CD4-positive, alpha-beta T cell treated with Interferon alpha-2 for 1 hour (primary cell): ENCODE data around the gene SLC19A2.

Source experiments
- DNase-seq, 2 donors: peaks; one replicate each; pipeline ENCODE4 v3.0.0-alpha.2; 2020 to 2022

The SLC19A2 gene

DNA sequence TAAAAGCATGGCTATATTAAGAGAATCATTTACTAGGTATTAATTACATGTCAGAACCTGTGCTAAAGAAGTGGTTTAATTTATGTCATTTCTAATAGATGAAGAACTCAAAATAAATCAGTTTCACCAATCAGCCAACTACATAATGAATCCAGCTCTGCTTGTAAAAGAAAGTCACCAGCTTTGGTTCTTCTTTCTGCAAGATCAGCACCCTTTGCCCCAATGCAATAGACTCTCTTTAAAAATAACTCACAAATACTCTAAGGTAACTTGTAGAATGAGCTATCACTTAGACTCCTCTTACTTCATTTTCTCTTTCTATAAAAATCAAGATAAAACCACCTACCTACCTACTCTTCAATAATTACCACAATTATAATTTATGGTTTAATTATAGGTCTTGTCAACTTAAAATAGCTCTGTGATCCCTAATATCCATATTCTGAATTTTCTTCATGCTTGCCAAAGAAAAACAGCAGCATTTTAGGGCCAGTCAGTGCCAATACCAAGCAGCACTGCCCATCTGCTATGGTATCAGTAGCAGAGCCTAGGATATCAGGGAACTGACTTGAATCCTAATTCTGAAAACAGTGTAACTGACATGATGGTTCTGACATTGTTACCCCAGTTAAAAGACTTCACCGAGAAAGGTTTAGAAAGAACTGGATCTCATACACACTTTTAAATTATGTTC, 11.3 kb downstream of the SLC19A2 start:
- no peak for DNase-seq

DNA sequence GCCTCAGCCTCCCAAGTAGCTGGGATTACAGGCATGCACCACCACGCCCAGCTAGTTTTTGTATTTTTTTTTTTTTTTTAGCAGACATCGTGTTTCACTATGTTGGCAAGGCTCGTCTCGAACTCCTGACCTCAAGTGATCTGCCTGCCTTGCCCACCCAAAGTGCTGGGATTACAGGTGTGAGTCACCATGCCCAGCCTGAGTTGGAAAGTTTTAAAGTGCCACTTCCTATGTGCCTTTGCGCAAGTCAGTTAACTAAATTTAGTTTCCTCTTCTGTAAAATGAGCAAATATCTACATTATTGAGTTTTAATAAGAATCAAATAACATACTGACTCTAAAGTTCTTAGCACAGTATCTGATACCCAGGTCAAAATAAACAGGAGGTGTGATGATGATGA, 12.4 kb downstream of the SLC19A2 start:
- DNase-seq, result no peak

DNA sequence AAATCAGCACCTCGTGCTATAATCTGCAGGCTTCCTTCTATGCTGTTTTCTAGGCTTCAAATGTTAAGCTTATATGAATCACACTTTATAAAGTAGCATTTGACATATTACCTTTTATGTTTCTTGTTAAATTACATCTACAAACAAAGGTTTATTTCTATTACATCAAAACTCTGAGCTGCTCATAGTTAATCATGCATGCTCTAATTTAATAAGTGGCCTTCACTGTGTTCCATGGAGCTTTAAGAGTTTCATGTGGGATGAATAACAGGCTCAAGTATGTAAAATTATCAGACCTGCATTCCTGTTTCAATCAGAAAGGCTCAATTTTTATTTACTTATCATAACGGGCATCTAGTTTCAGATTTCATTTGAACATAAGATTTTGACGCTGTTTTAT, 13.0 kb downstream of the SLC19A2 start:
- no peak for DNase-seq

DNA sequence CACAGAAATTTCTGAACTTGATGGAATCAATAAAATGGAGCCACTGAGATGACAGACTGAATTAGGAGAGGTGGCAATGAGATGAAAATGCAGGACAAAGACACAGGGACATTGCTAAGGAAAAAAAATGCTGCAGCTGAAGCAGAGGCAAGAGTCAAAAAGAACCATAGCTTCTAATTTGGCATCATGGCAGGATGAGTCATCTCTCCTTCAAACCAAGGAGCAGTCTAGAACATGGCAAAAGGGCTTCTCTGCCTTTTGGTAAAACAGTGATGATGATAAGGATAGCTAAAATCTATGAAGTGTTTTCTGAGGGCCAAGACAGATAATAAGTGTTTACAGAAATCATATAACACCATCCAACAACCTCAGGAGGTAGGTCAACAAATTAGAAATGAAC, 16.8 kb downstream of the SLC19A2 start:
- DNase-seq, result no peak

DNA sequence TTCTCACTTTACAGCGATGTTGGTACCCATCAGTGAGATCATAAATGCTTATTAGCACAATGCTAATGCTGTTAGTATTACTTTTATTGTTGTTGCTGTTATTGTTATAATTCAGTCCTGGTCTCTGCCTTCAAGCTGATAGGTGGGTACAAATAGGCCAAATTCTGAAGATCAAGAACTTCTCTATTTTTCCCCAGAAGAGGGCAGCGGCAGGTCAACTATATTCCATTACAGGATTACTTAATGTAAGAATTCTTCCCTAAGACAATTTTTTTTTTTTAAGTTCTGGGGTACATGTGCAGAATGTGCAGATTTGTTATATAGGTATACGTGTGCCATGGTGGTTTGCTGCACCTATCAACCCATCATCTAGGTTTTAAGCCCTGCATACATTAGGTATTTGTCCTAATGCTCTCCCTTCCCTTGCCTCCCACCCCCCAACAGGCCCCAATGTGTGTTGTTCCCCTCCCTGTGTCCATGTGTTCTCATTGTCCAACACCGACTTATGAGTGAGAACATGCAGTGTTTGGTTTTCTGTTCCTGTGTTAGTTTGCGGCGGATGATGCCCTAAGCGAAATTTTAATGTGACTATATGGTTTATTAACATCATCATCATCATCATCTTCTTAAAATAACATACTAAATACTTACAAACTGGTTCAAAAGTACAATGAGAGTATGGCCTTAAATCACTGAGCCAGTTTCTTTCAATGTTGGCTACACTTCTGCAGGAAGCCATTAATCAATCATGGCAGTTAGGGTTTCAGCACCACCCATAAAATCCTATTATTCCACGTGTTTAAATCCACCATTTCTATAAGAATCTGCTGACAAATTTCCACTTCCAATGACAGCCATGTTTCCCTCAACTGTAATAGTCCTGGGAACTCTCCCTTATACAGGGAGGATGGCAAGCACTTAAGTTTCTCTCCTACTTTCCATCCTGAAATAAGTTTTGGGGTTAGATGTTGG, 19.2 kb downstream of the SLC19A2 start:
- DNase-seq, result peak; percentile 6 to 41

DNA sequence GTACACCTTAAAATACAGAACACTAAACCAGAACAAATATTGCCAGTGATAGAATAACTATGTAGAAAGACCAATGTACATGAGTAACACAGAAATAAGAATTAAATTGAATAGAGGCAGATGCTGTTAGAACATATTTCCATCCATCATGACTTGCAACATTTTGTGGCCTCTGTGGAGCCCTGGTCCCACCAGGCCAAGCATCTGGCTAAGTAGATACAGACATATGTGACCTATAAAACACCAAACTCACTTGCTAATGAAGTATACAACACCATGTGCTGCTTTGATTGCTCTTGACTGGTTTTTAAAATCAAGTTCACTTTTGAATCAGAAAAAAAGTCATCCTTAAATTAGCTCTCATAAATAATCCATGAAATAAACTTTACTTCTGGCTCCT, 20.5 kb downstream of the SLC19A2 start:
- no peak for DNase-seq

DNA sequence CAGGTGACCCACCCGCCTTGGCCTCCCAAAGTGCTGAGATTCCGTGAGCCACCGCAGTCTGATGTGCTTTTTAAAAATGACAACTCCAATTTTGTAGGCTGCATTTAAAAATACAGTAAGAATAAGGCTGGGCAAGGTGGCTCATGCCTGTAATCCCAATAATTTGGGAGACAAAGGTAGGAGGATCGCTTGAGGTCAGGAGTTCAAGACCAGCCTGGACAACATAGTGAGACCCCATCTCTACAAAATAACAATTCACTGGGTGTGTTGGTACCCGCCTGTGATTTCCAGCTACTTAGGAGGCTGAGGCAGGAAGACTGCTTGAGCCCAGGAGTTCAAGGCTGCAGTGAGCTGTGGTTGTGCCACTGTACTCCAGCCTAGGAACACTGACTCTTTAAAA, 23.4 kb downstream of the SLC19A2 start:
- DNase-seq, result no peak

DNA sequence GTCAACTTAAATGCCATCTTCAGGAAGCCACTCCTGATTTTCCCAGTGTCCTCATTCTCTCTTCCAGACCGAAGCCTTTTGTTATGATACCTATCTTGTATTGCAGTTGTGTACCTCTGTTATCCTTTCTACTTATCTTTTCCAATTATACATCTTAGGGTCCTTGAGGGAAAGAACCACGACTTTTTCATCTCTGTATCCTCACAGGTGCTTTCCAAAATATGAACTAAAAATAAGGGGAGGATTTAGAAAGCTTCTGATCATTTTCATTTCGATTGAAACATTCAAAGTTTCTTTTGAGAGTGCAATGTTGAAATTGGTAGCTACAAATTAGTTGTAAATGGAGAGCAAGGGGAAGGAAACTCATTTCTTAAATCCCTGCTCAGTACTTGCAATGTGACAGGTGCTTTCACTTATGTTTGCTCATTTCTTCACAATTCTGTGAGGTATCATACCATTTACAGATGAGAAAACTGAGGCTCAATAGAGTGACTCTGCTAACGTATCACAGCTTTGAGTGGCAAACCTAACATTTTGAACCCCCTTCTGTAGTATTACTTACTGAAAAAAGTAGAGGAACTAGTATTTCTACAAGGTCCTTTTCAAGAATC, 24.2 kb downstream of the SLC19A2 start:
- DNase-seq, result no peak

DNA sequence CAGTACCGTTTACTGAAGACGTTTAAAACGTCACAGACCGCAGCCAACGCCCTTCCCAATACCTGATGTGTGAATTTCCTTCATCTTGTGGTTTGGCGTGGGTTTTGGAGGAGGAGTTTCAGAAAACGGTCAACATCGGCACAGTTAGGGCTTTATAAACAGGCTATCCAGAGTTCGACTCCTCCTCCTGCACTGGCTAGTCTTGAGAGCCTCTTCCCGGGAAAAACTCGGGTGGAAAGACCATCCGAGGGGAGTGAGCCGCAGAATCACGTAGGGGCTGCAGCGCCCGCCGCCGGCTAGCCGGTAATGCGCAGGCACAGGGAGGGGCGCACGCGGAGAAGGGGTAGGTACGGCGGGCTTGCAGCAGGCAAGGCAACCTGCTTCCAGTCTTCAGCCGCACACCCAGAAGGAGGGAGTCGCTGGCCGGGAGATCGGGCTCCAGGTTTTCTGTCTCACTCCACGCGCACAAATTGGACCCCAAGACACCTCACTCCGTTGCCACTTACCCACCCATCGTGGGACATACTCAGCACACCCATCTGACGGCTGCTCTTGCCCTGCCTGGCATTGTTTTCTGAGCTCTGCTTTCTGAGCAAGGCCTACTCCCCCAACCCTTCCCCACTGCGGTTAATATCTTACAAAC, 25.4 kb downstream of the SLC19A2 start:
- DNase-seq, result peak; percentile 16 to 52

DNA sequence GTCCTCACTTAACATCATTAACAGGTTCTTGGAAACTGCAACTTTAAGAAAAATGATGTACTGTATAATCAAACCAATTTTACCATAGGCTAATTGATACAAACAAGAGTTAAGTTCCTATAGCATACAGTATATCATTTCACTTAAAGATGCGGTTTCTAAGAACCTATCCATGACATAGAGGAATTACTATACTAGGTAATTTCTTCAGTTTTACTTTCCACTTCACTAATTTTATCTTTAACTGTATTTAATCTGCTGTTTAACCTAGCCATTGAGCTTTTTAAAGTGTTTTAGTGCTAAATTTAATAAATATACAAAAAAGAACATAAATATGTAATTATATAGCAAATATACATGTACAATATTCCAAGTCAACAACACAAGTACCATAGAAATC, 28.3 kb downstream of the SLC19A2 start:
- DNase-seq, result no peak

DNA sequence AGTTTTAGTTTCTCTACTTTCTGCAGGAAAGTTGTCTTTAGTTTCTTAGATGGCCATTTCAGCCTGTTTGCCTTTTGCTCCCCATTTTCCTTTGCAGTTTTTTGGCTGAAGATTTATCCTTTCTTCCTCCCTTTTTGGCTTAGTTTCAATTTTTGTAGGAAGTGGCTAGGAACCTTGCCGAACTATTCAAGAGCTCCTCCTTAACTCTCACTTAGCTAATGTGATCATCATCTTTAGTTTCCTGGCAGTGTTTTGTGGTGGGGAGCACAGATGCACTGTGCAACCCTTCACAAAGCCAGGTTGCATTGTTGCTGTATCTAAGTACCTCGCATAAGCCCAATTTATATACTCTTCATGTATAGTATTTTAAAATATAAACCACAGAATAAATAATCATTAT, 29.7 kb downstream of the SLC19A2 start:
- DNase-seq, result no peak

DNA sequence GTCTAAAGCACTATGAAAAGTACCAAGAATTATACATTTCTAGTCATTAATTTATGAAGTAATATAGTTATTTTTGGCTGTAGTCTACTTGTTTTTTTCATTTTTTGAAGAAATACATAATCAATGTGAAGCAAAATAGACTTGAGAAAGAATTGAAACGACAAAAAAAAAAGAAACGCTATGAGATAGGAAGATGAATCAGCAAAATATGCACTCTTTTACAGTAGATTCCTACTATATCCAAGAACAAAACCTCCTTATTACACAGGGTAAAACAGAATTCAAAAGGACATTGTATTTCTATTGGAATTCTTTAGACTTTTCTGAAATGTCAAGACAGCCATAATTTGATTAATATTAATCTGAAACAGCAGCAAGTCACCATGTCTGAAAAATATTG, 32.8 kb downstream of the SLC19A2 start:
- no peak for DNase-seq

DNA sequence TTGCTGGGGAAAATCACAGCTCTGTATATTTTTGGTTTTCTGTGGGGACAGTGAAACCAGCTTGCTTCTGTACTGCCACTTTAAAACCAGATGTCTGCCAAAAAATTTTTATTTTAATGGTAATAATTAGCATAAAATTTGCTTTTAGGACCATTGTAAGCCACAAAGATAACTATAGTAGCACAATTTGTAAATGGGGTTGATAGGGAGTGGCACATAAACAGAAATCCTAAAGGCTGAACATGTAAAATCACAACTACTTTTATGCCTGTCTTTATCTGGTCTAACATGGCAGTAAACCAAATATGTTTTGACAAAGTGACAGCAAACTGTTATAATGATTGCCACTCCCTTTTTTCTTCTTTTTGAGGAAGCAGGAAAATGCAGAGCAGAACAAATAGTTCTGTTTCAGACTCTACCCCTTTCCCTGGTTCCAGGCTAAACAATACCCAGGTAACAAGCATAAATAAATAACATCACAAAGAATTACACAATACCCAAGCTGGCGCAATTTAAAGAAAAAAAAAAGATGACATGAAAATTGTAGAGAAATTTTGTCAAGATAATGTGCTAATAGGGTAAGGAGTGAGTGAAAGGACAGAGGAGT, 34.4 kb downstream of the SLC19A2 start:
- no peak for DNase-seq

DNA sequence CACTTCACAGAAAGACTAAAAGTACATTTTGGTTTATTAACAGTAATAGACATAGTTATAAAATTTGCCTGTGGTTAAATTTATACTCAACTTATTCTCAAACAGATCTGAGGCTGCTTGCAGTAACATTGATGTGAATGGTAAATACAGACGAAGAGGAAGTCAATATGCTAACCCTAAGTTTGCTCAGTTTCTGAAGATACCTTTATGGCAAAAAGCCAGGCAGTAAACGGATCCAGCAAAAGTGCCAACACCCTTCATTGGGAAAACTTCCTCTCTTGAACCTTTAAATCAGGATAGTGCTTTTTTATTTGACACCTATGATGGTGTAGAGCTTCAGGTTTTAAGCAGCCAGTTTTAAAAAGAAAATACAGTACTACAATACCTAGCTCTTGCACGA, 41.8 kb downstream of the SLC19A2 start:
- DNase-seq, result no peak

DNA sequence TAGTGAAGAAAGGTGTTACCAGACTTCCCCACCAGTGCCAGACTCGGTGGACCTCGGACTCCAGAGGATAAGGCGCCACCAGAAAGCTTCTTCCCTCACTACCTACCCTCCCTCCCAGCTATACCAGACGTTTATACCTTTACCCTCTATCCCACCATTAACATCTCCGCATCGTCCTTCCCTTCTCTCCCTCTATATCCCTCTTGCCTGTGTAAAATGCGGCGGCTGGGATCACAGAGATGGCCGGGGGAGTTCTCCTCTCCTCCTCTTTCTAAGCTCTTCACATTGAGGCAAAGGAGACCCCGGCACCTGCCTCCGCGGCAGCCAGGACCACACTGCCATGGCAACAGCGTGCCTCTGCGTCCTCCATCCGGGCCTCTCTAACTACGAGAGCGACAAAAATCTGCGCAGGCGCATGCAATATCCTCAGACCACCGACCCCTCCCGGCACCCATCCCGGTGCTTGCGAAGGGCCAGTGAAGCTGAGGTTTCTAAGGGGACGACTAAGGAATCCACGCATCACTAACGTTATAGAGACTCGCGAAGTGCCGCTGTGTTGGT, 58.6 kb downstream of the SLC19A2 start, which contains the start of gene CCDC181:
CCDC181 (minus strand) TSS at position 394 of the 561 bp plus-strand sequence. CDS start 2,547 bp downstream, outside the sequence.
- DNase-seq, result peak; percentile 34 to 65

DNA sequence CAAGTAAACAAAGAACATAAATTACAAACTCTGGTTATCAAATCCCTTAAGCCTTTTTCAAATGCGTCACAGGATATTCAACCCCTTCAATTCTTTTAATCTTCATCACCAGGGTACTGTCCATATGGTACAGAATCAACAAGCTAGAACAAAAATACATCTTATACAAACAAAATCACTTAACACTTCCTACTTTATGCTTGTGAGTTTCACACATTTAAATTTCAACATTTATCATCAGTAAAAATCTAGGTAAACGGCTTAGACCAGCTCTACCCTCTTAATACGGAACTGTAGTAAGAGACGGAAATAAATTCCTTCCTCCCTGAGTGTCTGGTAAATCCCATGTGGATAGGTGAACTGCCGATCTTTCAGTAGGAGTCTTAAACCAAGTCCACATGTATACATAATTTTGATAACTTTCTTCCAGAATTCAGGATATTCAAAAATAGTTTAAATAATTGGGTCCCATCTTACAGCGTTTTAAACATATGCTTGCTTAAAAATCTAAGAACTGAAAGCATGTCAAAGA, 59.5 kb downstream of the SLC19A2 start:
- no peak for DNase-seq

DNA sequence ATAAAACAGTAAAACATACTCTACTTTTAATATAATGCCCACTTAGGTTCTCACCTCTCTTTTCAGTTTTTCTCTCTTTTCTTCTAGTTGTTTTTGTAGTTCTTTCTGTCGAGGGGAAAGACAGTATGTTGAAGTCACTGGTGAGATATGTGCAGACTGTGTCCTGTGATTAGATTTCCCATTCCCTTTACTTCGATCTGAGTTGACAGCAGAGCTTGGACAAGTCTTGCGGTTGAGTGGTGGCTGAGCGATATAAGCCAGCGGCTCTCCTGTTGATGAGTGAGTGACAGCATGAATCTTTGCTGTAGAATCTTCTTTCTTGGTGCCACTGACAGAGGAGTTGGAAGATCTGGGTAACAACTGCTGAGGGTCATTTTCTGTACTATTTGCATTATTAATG, 64.4 kb downstream of the SLC19A2 start:
- DNase-seq, result no peak

DNA sequence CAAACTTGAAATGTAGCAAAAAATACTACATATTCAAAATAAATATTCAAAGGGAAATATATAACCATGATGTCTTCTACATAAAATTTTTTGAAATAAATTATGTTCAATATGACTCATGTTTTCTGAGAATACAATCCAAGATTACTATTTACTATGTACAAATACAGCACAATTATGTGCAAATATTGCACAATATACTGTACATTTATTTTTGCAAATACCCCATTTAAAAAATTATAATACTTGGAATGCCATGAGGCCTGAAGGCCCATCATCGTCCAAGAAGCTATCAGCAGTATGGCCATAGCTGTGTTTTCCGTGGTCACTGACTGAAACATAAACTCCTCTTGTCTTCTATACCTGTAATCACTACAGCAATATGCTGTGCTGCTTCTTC, 70.8 kb downstream of the SLC19A2 start:
- no peak for DNase-seq
